ENCODE data around the gene PRTG.
"Not testable (repeated sequence)": the region's sequence is repeated elsewhere in the genome, so short reads cannot be mapped to it uniquely, and the experiment has no call there.

The PRTG gene

DNA sequence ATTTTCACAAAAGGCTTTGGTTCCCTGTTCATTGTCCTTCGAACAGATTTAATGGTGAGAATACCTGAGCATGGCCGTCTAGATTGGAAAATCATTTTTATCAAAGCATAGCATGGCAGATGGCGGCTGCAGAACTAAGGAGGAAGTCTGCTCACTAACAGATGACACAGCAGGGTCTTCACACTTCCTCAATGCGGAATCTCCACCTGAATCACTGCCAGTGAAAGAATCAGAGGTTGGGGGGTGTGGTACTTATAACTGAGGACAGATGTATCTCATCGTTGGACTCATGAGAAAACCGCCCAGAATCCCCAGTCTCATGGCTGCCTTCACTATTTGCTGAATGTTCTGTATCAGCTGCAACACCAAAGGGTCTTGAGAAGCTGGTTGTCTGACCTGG is 123.2 kb downstream of the PRTG start:
- Histone ChIP-seq H3K9me3 (no peaks in the 10 kb centered on the region), H3K27me3 (ENCODE audit: low read depth) (no peaks in the 10 kb centered on the region), H3K4me1 (peaks cover 11% of the 10 kb centered on the region), H3K4me3 (no peak overlapping the region), H3K36me3 (replicated peaks) (no peaks in the 10 kb centered on the region)
- DNase-seq (ENCODE audit: low spot score in 2 of 2), result no peak
- in situ Hi-C loops (cut with MboI; ENCODE audit: low sequenced_read_pairs), result no loop called here

GRCh38 chr15:55618387-55618786 is 124.6 kb downstream of the PRTG start:
- Histone ChIP-seq H3K4me3 (no peak overlapping the region), H3K27me3 (ENCODE audit: low read depth) (no peaks in the 10 kb centered on the region), H3K36me3 (replicated peaks) (no peaks in the 10 kb centered on the region), H3K4me1 (peaks cover 11% of the 10 kb centered on the region), H3K9me3 (no peaks in the 10 kb centered on the region)
- in situ Hi-C loops (cut with MboI; ENCODE audit: low sequenced_read_pairs), result no loop called here
- peak in 1 of 2 experiments; percentile 59 for DNase-seq (ENCODE audit: low spot score in 2 of 2)

- Histone ChIP-seq H3K36me3 (replicated peaks) (no peaks in the 10 kb centered on the region), H3K27me3 (ENCODE audit: low read depth) (no peaks in the 10 kb centered on the region), H3K4me1 (peaks cover 11% of the 10 kb centered on the region), H3K4me3 (no peak overlapping the region), H3K9me3 (no peaks in the 10 kb centered on the region)
- in situ Hi-C loops (cut with MboI; ENCODE audit: low sequenced_read_pairs), result no loop called here
- no peak for DNase-seq (ENCODE audit: low spot score in 2 of 2)
Measured at GRCh38 chr15:55615445-55615844, 127.5 kb downstream of the PRTG start.

DNA sequence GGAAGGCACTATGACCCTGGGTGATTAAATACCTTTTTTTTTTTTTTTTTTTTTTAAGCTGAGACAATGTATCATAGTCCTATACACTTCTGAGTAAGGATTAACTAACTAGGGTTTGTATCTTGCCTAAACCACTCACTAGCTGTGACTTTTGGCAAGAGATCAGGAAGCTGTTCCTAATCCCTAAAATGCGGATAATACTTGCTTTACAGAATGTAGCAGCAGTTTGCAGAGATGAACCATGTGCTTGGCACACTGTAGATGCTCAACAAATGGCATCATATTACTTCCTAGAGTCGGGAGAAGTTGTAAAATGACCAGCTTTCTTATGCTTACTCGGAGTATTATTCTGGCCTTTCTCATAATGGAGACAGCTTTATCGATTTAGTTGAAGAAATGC is 129.2 kb downstream of the PRTG start:
- in situ Hi-C loops (cut with MboI; ENCODE audit: low sequenced_read_pairs), result no loop called here
- Histone ChIP-seq H3K9me3 (no peaks in the 10 kb centered on the region), H3K4me1 (peaks cover 11% of the 10 kb centered on the region), H3K27me3 (ENCODE audit: low read depth) (no peaks in the 10 kb centered on the region), H3K36me3 (replicated peaks) (no peaks in the 10 kb centered on the region), H3K4me3 (no peak overlapping the region)
- DNase-seq (ENCODE audit: low spot score in 2 of 2), result no peak

DNA sequence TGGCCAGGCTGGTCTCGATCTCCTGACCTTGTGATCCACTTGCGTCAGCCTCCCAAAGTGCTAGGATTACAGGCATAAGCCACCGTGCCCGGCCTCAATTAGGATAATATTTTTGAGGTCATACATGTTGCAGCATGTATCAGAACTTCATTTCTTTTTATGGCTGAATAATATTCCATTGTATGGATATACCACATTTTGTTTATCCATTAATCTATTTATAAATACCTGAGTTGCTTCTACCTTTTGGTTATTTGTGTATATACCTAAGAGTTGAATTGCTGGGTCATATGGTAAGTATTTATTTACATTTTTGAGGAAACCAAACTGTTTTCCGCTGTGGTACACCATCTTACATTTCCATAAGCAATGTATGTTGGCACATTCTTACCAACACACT is 136.7 kb downstream of the PRTG start:
- no peak overlapping the region for H3K4me3 ChIP-seq
- H3K4me1 ChIP-seq, result no peaks in the 10 kb centered on the region
- DNase-seq (ENCODE audit: low spot score in 2 of 2), result no peak
- no peaks in the 10 kb centered on the region; the same call in 1 of the 2 replicates for H3K9me3 ChIP-seq
- in situ Hi-C loops (cut with MboI; ENCODE audit: low sequenced_read_pairs), result no loop called here
- H3K36me3 ChIP-seq (replicated peaks), result no peaks in the 10 kb centered on the region
- H3K27me3 ChIP-seq (ENCODE audit: low read depth), result no peaks in the 10 kb centered on the region

DNA sequence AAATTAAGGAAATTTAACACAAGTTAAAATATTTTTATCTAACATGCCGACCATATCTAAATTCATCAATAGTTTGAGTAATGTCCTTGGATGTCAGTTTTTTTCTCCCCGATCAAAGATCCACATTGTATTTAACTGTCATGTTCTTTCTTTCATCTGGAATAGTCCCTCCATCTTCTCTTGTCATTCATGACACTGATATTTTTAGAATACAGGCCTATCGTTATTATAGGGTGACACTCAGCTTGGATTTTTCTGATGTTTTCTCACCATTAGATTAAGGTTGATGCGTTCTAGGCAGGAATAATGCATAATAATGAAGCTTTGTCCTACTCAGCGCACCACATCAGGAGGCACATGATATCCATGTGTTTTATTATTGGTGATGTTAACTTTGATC is 141.6 kb downstream of the PRTG start:
- H3K9me3 ChIP-seq, result no peaks in the 10 kb centered on the region; the same call in 1 of the 2 replicates
- no peaks in the 10 kb centered on the region for H3K27me3 ChIP-seq (ENCODE audit: low read depth)
- H3K36me3 ChIP-seq (replicated peaks), result no peaks in the 10 kb centered on the region
- in situ Hi-C loops (cut with MboI; ENCODE audit: low sequenced_read_pairs), result no loop called here
- no peak overlapping the region for H3K4me3 ChIP-seq
- H3K4me1 ChIP-seq, result no peaks in the 10 kb centered on the region
- DNase-seq (ENCODE audit: low spot score in 2 of 2), result no peak

DNA sequence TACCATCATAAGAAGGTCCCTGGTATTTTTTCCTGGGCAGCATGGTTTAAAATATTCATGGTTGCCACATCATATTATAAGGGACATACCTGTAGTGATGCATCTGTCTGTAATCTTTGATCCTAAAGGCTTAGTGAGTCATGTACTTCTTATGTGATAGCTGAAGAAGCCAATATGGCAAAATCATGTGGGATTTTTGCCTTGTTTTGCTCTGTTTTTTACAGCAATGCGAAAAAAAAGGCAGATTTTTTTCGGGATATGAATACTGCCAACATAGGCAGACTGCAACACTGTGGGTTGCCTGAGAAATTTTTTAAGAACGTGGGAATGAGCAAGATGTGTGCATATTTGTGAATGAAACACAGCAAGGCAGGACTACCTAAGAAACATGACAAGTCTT is 143.5 kb downstream of the PRTG start:
- no peak for DNase-seq (ENCODE audit: low spot score in 2 of 2)
- no peaks in the 10 kb centered on the region for H3K27me3 ChIP-seq (ENCODE audit: low read depth)
- H3K4me1 ChIP-seq, result no peaks in the 10 kb centered on the region
- in situ Hi-C loops (cut with MboI; ENCODE audit: low sequenced_read_pairs), result no loop called here
- no peak overlapping the region for H3K4me3 ChIP-seq
- H3K9me3 ChIP-seq, result no peaks in the 10 kb centered on the region
- H3K36me3 ChIP-seq (replicated peaks), result no peaks in the 10 kb centered on the region

- H3K27me3 ChIP-seq (ENCODE audit: low read depth); in situ Hi-C loops (cut with MboI; ENCODE audit: low sequenced_read_pairs); H3K36me3 ChIP-seq (replicated peaks); H3K4me3 ChIP-seq; H3K4me1 ChIP-seq; DNase-seq (ENCODE audit: low spot score in 2 of 2); H3K9me3 ChIP-seq: not testable (repeated sequence)
Measured at GRCh38 chr15:55593019-55593418, 149.9 kb downstream of the PRTG start.

- in situ Hi-C loops (cut with MboI; ENCODE audit: low sequenced_read_pairs), result no loop called here
Measured at GRCh38 chr15:55590788-55591187, 152.2 kb downstream of the PRTG start.

GRCh38 chr15:55589287-55589686 is 153.7 kb downstream of the PRTG start:
- Histone ChIP-seq H3K27me3 (ENCODE audit: low read depth) (no peaks in the 10 kb centered on the region), H3K9me3 (no peaks in the 10 kb centered on the region), H3K4me1 (peaks cover 13% of the 10 kb centered on the region), H3K36me3 (replicated peaks) (no peaks in the 10 kb centered on the region), H3K4me3 (no peak overlapping the region)
- no peak for DNase-seq (ENCODE audit: low spot score in 2 of 2)
- in situ Hi-C loops (cut with MboI; ENCODE audit: low sequenced_read_pairs), result no loop called here

More at GRCh38 chr15:55590788-55591187, 152.2 kb downstream of the PRTG start:
- Histone ChIP-seq H3K27me3 (ENCODE audit: low read depth) (no peaks in the 10 kb centered on the region), H3K4me3 (no peak overlapping the region), H3K9me3 (no peaks in the 10 kb centered on the region), H3K36me3 (replicated peaks) (no peaks in the 10 kb centered on the region), H3K4me1 (peaks cover 13% of the 10 kb centered on the region)
- no peak for DNase-seq (ENCODE audit: low spot score in 2 of 2)

- Histone ChIP-seq H3K36me3 (replicated peaks) (no peaks in the 10 kb centered on the region), H3K9me3 (no peaks in the 10 kb centered on the region), H3K4me3 (peak overlapping the region; percentile 32), H3K27me3 (ENCODE audit: low read depth) (no peaks in the 10 kb centered on the region), H3K4me1 (peaks cover 13% of the 10 kb centered on the region)
- in situ Hi-C loops (cut with MboI; ENCODE audit: low sequenced_read_pairs), result no loop called here
- DNase-seq (ENCODE audit: low spot score in 2 of 2), result no peak
Measured at GRCh38 chr15:55588815-55589115, 154.2 kb downstream of the PRTG start.

GRCh38 chr15:55588070-55588814 is 154.7 kb downstream of the PRTG start, which contains the start of gene PYGO1:
Gene PYGO1 (minus strand): TSS chr15:55588345. CDS start chr15:55587883, 462 bp downstream.
- H3K9me3 ChIP-seq, result no peaks in the 10 kb centered on the region
- DNase-seq (ENCODE audit: low spot score in 2 of 2), result peak; percentile 59 to 77
- H3K27me3 ChIP-seq (ENCODE audit: low read depth), result no peaks in the 10 kb centered on the region
- H3K36me3 ChIP-seq (replicated peaks), result no peaks in the 10 kb centered on the region
- in situ Hi-C loops (cut with MboI; ENCODE audit: low sequenced_read_pairs), result no loop called here
- peak within 1 kb of the TSS; percentile 48 for H3K4me3 ChIP-seq
- peaks cover 13% of the 10 kb centered on the region for H3K4me1 ChIP-seq

GRCh38 chr15:55587321-55588069 is 155.5 kb downstream of the PRTG start:
- H3K27me3 ChIP-seq (ENCODE audit: low read depth), result no peaks in the 10 kb centered on the region
- peak; percentile 15 to 67 for DNase-seq (ENCODE audit: low spot score in 2 of 2)
- in situ Hi-C loops (cut with MboI; ENCODE audit: low sequenced_read_pairs), result no loop called here
- H3K4me3 ChIP-seq, result peak overlapping the region; percentile 48
- no peaks in the 10 kb centered on the region for H3K36me3 ChIP-seq (replicated peaks)
- peaks cover 13% of the 10 kb centered on the region for H3K4me1 ChIP-seq
- H3K9me3 ChIP-seq, result no peaks in the 10 kb centered on the region

DNA sequence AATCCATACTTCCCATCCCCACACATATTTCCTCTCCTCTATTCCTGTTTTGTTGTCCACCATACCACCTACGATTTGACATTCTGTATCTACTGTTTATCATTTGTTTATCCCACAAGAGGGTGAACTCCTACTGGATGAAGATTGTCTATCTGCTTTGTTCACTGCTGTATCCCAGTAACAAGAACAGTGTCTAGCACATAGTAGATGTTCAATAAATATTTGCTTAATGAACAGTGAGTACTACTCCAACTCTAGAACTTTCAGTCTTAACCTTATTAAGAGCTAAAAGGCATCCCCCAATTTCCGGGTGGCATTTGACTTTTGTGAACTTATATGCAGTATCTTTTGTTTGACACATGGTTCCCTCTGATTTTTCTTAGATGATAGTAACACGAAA is 156.1 kb downstream of the PRTG start:
- Histone ChIP-seq H3K9me3 (no peaks in the 10 kb centered on the region), H3K27me3 (ENCODE audit: low read depth) (no peaks in the 10 kb centered on the region), H3K4me3 (peak overlapping the region; percentile 48), H3K4me1 (peaks cover 13% of the 10 kb centered on the region), H3K36me3 (replicated peaks) (no peaks in the 10 kb centered on the region)
- in situ Hi-C loops (cut with MboI; ENCODE audit: low sequenced_read_pairs), result no loop called here
- no peak for DNase-seq (ENCODE audit: low spot score in 2 of 2)

Data from HAP-1 (cell line).